22Rv1 (cell line): ENCODE measurements around the gene CD320.
"Not testable (repeated sequence)": the region's sequence is repeated elsewhere in the genome, so short reads cannot be mapped to it uniquely, and the experiment has no call there.

Source experiments
- ZFX ChIP-seq: fragments of 450-650 bp; IDR thresholded peaks from 2 replicates; pipeline ENCODE4 v1.6.1; 2017; ENCODE audit warnings: antibody characterized with exemption, borderline replicate concordance
- TF ChIP-seq, protein P1 (sequence below): fragments of 450-650 bp; IDR thresholded peaks from 2 replicates; pipeline ENCODE4 v1.5.1; 2017; ENCODE audit warnings: mild to moderate bottlenecking

DNA sequence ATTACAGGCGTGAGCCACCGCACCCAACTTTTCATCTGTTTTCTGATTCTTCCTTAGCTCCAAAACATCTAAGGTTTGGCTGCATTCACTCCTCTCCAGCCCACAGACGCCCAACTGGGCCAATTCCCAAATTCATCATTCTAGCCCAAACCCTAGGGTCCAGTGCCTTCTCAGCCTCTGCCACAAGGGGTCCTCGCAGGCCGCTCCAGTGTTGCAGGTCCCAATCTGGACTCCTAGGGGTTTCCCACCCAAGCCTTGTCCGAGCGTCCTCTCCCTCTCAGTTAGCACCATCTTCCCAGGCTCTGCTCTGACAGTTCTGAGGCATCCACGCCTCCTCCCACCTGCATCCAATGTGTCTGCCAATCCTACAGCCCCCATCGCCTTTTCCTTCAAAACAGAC, 16.8 kb downstream of the CD320 start:
- TF ChIP-seq, protein P1, sequence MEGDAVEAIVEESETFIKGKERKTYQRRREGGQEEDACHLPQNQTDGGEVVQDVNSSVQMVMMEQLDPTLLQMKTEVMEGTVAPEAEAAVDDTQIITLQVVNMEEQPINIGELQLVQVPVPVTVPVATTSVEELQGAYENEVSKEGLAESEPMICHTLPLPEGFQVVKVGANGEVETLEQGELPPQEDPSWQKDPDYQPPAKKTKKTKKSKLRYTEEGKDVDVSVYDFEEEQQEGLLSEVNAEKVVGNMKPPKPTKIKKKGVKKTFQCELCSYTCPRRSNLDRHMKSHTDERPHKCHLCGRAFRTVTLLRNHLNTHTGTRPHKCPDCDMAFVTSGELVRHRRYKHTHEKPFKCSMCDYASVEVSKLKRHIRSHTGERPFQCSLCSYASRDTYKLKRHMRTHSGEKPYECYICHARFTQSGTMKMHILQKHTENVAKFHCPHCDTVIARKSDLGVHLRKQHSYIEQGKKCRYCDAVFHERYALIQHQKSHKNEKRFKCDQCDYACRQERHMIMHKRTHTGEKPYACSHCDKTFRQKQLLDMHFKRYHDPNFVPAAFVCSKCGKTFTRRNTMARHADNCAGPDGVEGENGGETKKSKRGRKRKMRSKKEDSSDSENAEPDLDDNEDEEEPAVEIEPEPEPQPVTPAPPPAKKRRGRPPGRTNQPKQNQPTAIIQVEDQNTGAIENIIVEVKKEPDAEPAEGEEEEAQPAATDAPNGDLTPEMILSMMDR: not testable (repeated sequence)
- TF ChIP-seq ZFX: not testable (repeated sequence)
